Cardiac fibroblast (primary cell): ENCODE data around the gene CEMP1.

Experiments used
- DNase-seq, 2 donors: peaks; one replicate each; pipeline versions ENCODE4 v3.0.0 to v3.0.0-alpha.2; 2010; ENCODE audit warnings: low read depth in 2 of 2
- H3K4me3 ChIP-seq, 2 donors: replicated peaks in 1 of 2; 1 replicate in 1 of 2; 2 replicates in 1 of 2; pipeline ENCODE4 v1.5.1; 2011; ENCODE audit warnings: low read depth in 2 of 2, low read length in 2 of 2, mild to moderate bottlenecking in 2 of 2, moderate library complexity in 1 of 2
- TF ChIP-seq, protein P1 (sequence below): IDR thresholded peaks from one replicate; pipeline ENCODE4 v1.5.1; 2011; ENCODE audit warnings: low read depth, mild to moderate bottlenecking, low read length, inconsistent platforms

CEMP1 gene

GRCh38 chr16:2529061-2529931, 1.9 kb downstream of the CEMP1 start:
- DNase-seq: no peak
- TF ChIP-seq, protein P1, sequence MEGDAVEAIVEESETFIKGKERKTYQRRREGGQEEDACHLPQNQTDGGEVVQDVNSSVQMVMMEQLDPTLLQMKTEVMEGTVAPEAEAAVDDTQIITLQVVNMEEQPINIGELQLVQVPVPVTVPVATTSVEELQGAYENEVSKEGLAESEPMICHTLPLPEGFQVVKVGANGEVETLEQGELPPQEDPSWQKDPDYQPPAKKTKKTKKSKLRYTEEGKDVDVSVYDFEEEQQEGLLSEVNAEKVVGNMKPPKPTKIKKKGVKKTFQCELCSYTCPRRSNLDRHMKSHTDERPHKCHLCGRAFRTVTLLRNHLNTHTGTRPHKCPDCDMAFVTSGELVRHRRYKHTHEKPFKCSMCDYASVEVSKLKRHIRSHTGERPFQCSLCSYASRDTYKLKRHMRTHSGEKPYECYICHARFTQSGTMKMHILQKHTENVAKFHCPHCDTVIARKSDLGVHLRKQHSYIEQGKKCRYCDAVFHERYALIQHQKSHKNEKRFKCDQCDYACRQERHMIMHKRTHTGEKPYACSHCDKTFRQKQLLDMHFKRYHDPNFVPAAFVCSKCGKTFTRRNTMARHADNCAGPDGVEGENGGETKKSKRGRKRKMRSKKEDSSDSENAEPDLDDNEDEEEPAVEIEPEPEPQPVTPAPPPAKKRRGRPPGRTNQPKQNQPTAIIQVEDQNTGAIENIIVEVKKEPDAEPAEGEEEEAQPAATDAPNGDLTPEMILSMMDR: no peak

DNA sequence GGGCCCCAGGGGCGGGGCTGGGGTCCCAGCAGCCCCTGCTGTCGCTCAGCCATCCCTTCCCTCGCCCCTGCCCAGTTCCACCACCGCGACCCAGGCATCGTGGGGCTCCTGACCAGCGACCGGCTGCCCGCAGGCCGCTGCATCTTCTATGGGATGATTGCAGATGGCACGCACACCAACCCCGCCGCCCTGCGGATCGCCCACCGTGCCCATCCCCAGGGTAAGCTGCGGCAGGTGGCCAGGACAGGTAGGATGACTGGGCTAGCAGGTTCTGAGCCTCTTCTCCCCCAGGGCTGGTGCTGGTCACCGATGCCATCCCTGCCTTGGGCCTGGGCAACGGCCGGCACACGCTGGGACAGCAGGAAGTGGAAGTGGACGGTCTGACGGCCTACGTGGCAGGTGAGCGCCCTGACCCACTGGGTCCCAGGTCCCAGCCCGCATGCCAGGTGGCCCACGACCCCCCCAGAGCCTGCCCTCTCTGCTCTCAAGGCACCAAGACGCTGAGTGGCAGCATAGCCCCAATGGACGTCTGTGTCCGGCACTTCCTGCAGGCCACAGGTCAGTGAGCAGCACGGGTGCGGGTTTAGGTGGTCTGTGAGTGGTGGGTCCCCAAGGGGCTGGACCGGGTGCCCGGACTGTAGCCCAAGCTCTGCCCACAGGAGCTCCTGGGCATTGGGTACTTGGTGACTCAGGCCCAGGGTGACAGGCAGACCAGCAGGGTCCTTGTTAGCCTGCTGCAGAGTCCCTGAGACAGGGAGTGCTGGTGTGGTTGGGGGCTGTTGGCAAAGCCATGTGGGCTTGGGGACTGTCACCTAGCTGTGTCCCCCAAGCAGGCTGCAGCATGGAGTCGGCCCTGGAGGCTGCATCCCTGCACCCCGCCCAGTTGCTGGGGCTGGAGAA, 2.8 kb downstream of the CEMP1 start:
- TF ChIP-seq, protein P1: no peak
- DNase-seq: no peak
- no peak overlapping the region for H3K4me3 ChIP-seq

More at GRCh38 chr16:2529061-2529931, 1.9 kb downstream of the CEMP1 start:
- no peak overlapping the region for H3K4me3 ChIP-seq

DNA sequence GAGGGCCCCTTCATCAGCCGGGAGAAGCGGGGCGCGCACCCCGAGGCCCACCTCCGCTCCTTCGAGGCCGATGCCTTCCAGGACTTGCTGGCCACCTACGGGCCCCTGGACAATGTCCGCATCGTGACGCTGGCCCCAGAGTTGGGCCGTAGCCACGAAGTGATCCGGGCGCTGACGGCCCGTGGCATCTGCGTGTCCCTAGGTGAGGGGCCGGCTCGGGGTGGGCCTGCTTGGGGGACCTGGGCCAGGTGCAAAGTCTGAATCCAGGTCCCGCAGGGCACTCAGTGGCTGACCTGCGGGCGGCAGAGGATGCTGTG, 3.5 kb downstream of the CEMP1 start:
- H3K4me3 ChIP-seq: no peak overlapping the region
- DNase-seq: no peak
- TF ChIP-seq, protein P1: no peak

DNA sequence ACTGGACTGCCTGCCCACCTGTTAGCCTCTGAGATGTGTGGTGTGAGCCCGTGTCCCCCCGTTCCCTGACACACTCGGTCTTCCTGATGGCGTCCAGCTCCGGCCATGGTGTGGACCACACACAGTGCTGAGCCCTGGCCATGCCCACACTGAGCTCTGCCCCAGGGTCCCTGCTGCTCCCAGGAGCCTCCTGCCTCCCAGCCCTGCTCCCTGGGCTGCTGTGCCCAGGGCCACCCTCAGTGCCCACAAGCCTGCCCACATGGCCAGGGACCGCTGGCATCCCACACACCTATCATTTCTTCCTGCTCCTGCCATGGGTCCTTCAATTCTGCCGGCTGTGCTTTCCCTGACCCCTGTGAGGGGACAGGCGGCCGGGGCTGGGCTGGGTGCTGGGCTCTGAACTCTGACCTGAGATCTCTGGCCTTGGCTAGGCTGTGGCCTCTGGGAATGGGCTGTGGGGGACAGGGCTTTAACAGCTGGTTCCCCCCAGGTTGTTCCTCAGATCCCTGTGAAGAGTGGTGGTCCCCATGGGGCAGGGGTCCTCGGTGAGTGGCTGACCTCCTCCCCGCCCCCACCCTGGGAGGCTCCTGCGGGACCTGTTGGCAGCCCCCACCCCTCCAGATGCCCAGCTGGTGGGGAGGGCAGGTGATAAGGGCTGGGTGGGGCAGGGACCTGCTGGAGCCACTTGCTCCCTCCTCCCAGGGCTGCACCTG, 4.0 kb downstream of the CEMP1 start:
- H3K4me3 ChIP-seq: no peak overlapping the region
- no peak for DNase-seq
- TF ChIP-seq, protein P1: no peak

GRCh38 chr16:2526135-2526534, 5.1 kb downstream of the CEMP1 start:
- no peak for DNase-seq
- TF ChIP-seq, protein P1: no peak
- no peak overlapping the region for H3K4me3 ChIP-seq

- TF ChIP-seq, protein P1: no peak
- H3K4me3 ChIP-seq: no peak overlapping the region
- DNase-seq: no peak
Measured at GRCh38 chr16:2524339-2524938, 6.8 kb downstream of the CEMP1 start.
